SH-SY5Y (cell line): ENCODE measurements around the gene P2RY8.

ENCODE experiments used
- GATA2 ChIP-seq: IDR thresholded peaks from 2 replicates; pipeline ENCODE4 v1.6.1; 2011; ENCODE audit warnings: mild to moderate bottlenecking, low read depth, low read length
- GATA3 ChIP-seq: IDR thresholded peaks from 2 replicates; pipeline ENCODE4 v1.6.1; 2011; ENCODE audit warnings: low read depth, mild to moderate bottlenecking, low read length, moderate library complexity

Gene P2RY8

DNA sequence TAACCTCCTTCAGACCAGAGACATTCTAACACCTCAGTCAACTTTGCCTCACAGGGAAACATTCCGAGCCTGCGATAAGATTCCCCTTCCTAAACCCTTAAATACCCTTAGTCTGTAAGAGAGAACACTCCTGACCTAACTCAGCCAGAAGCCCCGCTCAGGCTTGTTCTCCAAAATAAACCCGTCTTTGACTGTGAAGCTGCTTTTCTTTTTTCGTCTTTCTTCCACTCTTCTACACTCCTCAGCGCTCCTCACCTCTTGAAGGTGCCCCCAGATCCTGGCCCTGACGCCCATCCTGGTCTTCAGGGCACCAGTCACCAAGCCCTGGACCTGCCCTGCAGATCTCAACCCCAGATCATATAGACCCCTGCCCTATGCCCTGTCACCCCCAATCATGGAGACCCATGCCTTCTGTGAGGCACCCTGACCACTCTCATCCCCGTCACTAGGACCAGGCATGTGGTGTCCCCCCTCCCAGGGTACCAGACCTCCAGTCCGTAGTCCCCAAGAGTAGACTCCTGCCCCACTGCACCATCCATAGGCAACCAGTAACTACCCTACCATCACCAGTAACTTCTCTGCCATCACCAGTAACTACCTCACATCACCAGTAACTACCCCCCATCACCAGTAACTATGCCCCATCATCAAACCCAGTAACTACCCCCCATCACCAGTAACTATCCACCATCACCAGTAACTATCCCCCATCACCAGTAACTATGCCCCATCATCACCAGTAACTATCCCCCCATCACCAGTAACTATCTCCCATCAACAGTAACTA lies 87.8 kb downstream of the P2RY8 start:
- no peak for TF ChIP-seq GATA2
- TF ChIP-seq GATA3, result no peak

DNA sequence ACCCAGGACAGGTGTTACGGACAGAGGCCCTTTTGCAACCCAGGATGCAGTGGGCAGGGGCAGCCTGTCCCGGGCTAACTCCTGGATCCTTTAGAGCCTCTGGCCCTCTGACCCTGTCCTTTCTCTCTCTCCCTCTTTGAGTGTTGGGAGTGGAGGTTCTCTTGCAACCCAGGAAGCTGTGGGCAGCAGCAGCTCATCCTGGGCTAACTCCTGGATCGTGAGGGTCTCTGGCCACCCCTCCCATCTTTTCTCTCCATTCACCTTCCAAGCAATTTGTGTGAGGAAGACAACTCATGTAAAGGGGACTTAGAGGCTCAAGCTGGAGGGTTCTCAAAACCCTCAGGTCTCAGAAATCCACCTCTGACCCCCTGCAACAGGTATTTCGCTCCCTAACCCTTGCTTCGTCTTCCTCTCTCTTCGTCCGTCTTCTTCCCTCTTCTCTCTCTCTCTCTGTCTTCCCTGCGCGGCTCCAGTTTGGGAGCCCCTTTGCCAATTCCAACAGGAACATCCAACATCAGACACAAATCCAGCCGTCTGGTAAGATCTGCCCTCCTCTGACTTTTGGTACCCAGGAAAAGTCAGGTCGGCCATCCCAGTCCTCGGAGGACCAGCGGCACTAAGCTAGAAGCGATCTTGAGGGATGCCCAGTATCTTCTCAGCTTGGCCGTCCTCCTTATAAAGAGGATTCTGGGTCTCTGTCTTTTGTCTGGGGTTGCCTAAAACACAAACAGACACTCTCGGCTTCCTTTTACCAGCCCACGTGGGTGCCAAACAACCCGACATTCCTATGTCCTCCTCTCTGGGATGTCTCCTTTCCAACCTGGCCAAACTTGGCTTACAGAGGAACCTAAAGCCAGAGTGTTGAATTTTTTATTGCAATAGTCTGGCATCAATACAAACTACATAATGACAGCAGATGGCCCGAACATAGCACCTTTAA lies 92.2 kb downstream of the P2RY8 start:
- no peak for TF ChIP-seq GATA3
- no peak for TF ChIP-seq GATA2

DNA sequence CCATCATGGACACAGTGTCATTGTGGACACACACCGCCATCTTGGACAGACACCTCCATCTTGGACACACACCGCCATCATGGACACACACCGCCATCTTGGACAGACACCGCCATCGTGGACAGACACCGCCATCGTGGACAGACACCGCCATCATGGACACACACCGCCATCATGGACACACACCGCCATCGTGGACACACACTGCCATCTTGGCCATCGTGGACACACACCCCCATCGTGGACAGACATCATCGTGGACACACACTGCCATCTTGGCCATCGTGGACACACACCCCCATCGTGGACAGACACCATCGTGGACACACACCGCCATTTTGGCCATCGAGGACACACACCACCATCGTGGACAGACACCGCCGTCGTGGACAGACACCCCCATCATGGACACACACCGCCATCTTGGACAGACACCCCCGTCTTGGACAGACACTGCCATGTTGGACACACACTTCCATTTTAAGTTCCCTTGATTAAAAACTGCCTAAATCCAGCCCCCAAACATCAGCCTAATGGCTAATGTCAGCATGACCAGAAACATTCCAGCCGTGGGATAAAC lies 93.4 kb downstream of the P2RY8 start:
- TF ChIP-seq GATA2, result no peak

DNA sequence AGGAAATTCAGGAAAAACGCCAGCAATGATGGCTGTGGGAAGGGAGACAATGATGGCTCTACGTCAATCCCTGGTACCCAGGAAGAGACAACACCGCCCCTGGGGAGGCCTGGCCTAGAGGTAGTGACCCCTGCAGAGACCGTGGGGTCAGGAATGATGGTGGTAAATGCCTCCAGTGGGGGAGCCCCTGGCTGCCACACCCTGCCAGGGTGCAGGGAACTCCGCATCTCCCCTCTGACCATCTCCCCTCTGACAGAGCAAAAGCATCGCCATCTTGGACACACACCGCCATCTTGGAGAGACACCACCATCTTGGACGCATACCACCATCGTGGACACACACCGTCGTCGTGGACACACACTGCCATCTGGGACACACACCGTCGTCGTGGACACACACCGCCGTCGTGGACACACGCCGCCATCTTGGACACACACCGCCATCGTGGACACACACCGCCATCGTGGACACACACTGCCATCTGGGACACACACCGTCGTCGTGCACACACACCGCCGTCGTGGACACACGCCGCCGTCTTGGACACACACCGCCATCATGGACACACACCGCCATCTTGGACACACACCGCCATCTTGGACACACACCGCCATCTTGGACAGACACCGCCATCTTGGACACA lies 94.1 kb downstream of the P2RY8 start:
- no peak for TF ChIP-seq GATA3
- TF ChIP-seq GATA2, result no peak

DNA sequence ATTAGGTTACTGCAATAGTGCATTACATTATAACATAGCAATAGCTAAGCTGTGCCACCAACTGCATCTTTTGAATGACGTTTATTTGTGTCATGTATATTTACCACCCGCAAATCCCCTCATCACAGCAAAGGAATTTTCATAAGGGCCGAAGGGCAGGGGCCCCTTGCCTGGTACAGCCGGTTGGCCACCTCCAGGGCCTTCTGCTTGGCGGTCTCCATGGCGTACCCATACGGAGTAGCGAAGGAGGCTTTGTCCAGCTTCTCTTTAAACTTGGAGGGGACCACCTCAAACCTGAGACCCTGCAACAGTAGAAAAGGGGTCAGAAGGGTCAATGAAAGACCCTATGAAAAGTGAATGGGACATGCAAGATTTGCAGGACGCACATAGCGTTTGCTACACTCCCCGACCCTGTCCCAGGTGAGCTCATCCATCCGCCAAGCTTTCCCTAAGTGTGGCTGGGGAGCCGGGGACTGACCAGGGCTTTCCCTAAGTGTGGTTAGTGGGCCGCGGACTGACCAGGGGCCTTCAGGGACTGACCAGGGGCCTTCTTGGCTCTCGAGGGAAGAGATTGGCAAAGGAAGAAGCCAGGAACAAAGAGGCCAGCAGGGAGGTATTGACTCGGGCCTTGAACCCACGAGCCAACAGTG lies 94.8 kb downstream of the P2RY8 start:
- TF ChIP-seq GATA2, result no peak
- no peak for TF ChIP-seq GATA3

DNA sequence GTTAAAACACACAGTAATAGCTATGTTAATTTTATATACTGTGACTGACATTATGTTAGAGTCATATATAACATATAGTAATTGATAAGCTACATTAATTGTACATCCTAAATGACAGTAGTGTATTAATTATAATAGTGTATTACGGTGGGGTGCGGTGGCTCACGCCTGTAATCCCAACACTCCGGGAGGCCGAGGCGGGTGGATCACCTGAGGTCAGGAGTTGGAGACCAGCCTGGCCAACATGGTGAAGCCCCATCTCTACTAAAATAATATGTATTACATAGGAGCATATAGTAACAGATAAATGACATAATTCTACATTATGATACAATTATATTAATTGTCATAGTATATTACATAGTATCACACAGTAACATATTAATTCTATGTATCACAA lies 96.5 kb downstream of the P2RY8 start:
- TF ChIP-seq GATA3, result no peak
- no peak for TF ChIP-seq GATA2

DNA sequence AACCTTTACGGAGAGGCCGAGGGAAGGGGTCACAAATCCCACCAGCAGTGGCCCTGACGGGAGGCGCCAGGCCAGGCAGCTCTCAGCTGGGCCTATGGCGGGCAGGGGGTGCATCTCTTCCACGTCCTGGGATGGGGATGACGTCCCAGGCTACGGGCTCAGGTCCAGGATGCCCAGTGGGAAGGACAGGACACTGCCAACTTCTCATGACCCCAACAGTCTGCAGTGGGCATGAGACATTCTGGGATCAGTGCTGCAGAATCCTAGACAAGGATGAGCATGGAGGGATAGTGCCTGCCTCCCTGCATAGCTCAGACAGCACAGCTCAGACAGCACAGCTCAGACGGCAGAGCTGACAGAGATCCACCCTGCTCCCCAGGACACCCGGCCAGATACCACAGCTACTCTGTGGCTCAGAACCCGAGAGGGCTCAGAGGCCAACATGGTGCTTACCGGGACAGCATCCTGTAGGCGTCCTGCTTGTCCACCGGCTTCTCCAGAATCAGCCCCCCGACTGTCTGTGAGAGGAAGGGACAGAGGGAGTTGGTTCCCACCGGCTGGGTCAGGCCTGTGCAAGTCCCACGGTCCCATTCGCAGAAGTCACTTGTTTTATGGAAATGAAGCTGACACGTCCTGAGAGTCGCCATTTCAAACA lies 101.6 kb downstream of the P2RY8 start:
- TF ChIP-seq GATA3 (no peak), GATA2 (no peak)

DNA sequence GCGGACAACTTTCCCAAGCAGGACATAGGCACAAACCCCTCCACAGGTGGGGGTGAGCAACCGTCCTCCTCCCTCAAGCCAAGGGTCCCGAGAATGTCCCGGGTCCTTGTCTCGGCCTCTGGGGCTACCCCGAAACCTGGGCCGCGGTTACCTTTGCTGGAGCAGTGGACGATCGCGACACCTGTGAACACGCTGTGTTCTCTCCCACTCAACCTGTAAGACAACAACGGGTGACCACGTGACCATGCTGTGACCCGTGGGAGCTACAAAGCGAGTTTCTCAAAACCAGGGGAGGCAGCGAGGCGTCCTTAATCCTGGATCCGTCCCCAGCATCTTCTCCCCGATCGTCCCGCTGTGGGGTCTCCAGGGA lies 102.1 kb downstream of the P2RY8 start:
- TF ChIP-seq GATA3 (no peak), GATA2 (no peak)

DNA sequence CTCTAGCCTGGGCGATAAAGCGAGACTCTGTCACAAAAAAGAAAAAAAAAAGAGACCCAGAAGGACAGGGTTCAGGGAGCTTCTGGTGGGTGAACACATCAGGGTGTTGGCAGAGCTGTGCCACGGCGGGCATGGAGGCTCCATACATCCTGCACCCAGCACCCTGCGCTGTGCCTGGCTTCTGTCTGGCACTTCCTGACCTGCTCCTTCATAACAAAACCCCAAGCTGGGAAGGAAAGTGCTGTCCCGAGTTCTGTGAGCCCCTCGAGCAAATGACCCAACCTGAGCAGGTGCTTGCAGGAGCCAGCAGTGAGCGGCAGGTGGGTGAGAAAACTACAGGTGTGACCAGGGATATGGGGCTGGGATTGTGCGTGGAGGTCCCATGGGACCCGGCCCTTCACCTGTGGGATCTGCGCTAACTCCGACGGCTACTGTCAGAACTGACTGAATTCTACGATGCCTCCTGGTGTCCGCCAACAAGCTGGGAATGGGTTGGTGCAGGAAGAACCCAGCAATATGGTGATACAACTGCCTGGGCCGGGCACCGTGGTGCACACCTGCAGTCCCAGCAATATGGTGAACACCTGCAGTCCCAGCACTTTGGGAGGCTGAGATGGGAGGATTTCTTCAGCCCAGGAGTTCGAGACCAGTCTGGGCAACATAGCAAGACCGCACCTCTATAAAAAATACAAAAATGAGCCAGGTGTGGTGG lies 103.2 kb downstream of the P2RY8 start:
- no peak for TF ChIP-seq GATA2
- TF ChIP-seq GATA3, result no peak

DNA sequence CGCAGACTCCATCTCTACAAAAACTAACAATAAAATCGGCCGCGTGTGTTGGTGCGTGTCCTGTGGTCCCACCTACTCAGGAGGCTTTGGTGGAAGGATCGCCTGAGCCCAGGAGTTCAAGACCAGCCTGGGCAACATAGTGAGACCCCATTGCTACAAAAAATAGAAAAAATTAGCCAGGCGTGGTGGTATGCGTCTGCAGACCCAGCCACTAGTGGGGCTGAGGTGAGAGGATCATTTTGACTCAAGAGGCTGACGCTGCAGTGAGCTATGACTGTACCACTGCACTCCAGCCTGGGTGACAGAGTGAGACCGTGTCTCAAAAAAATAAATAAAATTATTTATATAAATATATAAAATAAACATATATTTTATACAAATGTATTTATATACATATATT lies 106.5 kb downstream of the P2RY8 start:
- no peak for TF ChIP-seq GATA2
- TF ChIP-seq GATA3, result no peak

DNA sequence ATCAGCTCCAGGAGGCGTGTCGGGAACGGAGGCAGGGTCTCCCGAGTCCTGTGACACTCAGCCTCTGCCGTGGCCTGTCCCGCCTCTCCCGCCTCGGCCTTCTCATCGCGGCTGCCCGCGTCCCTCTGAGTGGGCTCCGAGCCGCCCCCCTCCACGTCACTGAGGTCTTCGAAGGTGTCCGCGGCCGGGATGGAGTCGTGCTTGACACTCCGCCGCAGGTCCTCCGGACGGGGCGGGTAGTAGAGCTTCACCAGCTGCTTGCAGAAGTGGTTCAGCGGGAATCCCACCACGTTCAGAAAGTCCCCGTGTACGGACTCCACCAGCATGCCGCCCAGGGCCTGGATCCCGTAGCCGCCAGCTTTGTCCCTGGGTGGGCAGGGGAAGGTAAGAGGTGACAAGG lies 109.2 kb downstream of the P2RY8 start:
- TF ChIP-seq GATA2 (no peak), GATA3 (no peak)

DNA sequence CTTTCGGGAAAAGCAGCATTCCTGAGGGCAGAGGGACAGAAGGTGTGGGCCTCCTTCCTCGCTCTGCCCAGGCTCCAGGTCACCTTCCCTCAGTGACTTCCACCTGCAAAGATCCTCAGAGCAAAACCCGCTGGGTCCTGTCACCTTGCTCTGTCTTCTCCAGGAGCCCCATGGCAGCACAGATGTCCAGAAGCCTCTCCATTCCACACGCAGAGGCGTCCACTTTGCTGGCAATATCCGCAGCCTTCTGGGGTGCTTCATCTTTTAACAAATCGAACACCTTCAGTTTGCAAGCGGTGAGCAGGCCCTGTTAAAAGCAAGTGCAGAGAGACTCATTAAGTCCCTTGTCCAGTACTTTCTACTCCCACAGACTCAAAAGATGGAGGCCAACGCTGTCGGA lies 111.6 kb downstream of the P2RY8 start:
- TF ChIP-seq GATA2, result no peak
- no peak for TF ChIP-seq GATA3
